ENCODE measurements around the gene NIN.
"Not testable (repeated sequence)": the region's sequence is repeated elsewhere in the genome, so short reads cannot be mapped to it uniquely, and the experiment has no call there.

Gene NIN

DNA sequence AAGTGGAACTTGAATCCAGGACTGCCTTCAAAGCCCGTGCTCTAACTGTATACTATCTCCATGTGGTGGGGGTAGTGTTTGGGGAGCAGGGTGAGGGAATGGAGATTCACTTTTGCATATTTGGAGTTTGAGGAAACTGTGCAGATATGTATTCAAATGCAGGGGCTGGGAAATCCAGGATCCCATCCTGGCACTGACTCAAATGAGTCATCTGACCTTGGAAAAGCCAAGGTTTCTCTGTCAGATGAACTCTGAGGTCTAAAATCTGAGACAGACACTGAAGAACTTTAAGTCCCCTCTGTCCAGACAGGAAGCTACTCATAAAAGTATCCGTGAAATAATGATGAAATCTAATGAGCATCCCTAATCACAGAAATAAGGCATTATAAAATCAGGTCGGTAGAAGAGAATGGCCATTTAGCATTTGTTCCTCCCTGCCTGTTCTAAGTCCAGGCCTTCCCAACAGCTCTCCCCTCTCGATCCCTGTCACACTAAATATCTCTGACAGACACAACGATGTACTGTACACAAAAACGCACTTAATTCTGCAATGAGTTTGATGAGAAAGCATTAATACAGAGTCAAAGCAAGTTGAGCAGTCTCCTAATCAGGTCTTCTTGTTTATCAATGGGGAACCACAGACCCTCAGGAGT, 14.4 kb downstream of the NIN start:
- TF ChIP-seq SNAI2 (CRISPR knock-in tag; IDR thresholded peaks at IDR 0.05) (no peak), ESRRG (CRISPR knock-in tag; IDR thresholded peaks at IDR 0.05) (no peak), PPARA (CRISPR knock-in tag; IDR thresholded peaks at IDR 0.05; ENCODE audit: borderline replicate concordance) (no peak), ISL1 (CRISPR knock-in tag; IDR thresholded peaks at IDR 0.05) (no peak), BACH2 (CRISPR knock-in tag; IDR thresholded peaks at IDR 0.05; ENCODE audit: borderline replicate concordance) (no peak), OSR1 (CRISPR knock-in tag; IDR thresholded peaks at IDR 0.05) (no peak), ZNF8 (CRISPR knock-in tag; IDR thresholded peaks at IDR 0.05) (no peak), ZFP30 (CRISPR knock-in tag; IDR thresholded peaks at IDR 0.05) (no peak), TCF4 (CRISPR knock-in tag; IDR thresholded peaks at IDR 0.05; ENCODE audit: borderline replicate concordance) (no peak), RARB (CRISPR knock-in tag; IDR thresholded peaks at IDR 0.05) (no peak), ZFP3 (CRISPR knock-in tag; IDR thresholded peaks at IDR 0.05) (no peak), ARNTL (CRISPR knock-in tag; IDR thresholded peaks at IDR 0.05; ENCODE audit: borderline replicate concordance, low read depth) (no peak)
- TF ChIP-seq, protein P1, sequence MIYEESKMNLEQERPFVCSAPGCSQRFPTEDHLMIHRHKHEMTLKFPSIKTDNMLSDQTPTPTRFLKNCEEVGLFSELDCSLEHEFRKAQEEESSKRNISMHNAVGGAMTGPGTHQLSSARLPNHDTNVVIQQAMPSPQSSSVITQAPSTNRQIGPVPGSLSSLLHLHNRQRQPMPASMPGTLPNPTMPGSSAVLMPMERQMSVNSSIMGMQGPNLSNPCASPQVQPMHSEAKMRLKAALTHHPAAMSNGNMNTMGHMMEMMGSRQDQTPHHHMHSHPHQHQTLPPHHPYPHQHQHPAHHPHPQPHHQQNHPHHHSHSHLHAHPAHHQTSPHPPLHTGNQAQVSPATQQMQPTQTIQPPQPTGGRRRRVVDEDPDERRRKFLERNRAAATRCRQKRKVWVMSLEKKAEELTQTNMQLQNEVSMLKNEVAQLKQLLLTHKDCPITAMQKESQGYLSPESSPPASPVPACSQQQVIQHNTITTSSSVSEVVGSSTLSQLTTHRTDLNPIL (CRISPR knock-in tag; IDR thresholded peaks at IDR 0.05; ENCODE audit: low read depth), result no peak
- ATAC-seq, result peak; percentile 85

DNA sequence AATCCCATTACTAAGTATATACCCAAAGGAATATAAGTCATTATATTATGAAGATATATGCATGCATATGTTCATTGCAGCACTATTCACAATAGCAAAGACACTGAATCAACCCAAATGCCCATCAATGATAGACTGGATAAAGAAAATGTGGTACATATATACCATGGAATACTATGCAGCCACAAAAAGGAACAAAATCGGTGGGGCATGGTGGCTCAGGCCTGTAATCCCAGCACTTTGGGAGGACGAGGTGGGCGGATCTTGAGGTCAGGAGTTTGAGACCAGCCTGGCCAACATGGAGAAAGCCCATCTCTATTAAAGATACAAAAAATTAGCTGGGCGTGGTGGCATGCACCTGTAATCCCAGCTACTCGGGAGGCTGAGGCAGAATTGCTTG, 15.4 kb downstream of the NIN start:
- TF ChIP-seq ZNF8 (CRISPR knock-in tag; IDR thresholded peaks at IDR 0.05), result peak; percentile 73; the same call in 1 of the 2 replicates
- not testable (repeated sequence) for ATAC-seq

DNA sequence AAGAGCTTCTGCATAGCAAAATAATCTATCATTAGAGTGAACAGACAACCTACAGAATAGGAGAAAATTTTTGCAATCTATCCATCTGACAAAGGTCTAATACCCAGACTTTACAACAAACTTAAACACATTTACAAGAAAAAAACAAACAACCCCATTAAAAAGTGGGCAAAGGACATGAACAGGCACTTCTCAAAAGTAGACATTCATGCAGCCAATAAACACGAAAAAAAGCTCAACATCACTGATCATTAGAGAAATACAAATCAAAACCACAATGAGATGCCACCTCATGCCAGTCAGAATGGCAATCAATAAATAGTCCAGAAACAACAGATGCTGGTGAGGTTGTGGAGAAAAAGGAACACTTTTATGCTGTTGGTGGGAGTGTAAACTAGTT, 15.9 kb downstream of the NIN start:
- ATAC-seq, result not testable (repeated sequence)

DNA sequence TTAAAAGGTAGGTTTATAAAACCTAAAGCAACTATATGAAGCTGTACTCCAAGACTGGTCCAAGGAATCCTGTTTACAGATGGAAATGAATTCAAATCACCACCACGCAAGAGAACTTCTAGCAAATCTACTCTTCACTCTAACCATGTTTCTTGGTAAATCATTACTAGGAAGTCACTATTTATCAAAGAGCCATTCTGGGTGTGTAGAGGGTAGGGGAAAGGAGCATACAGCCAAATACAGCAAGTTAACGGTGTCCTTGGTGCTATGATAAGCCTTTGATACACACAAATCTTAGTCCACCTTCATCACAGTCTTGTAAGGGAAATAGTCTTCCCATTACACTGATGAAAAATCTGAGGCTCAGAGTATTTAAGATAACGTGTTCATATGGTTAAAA, 16.8 kb downstream of the NIN start:
- no peak for ATAC-seq
- no peak for TF ChIP-seq ZFP3 (CRISPR knock-in tag; IDR thresholded peaks at IDR 0.05)
- TF ChIP-seq, protein P2, sequence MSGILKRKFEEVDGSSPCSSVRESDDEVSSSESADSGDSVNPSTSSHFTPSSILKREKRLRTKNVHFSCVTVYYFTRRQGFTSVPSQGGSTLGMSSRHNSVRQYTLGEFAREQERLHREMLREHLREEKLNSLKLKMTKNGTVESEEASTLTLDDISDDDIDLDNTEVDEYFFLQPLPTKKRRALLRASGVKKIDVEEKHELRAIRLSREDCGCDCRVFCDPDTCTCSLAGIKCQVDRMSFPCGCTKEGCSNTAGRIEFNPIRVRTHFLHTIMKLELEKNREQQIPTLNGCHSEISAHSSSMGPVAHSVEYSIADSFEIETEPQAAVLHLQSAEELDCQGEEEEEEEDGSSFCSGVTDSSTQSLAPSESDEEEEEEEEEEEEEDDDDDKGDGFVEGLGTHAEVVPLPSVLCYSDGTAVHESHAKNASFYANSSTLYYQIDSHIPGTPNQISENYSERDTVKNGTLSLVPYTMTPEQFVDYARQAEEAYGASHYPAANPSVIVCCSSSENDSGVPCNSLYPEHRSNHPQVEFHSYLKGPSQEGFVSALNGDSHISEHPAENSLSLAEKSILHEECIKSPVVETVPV (CRISPR knock-in tag; IDR thresholded peaks at IDR 0.05), result no peak
- no peak for TF ChIP-seq ZNF8 (CRISPR knock-in tag; IDR thresholded peaks at IDR 0.05)
- TF ChIP-seq, protein P1 (CRISPR knock-in tag; IDR thresholded peaks at IDR 0.05; ENCODE audit: low read depth), result no peak
- TF ChIP-seq, protein P3, sequence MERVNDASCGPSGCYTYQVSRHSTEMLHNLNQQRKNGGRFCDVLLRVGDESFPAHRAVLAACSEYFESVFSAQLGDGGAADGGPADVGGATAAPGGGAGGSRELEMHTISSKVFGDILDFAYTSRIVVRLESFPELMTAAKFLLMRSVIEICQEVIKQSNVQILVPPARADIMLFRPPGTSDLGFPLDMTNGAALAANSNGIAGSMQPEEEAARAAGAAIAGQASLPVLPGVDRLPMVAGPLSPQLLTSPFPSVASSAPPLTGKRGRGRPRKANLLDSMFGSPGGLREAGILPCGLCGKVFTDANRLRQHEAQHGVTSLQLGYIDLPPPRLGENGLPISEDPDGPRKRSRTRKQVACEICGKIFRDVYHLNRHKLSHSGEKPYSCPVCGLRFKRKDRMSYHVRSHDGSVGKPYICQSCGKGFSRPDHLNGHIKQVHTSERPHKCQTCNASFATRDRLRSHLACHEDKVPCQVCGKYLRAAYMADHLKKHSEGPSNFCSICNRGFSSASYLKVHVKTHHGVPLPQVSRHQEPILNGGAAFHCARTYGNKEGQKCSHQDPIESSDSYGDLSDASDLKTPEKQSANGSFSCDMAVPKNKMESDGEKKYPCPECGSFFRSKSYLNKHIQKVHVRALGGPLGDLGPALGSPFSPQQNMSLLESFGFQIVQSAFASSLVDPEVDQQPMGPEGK (CRISPR knock-in tag; IDR thresholded peaks at IDR 0.05; ENCODE audit: borderline replicate concordance), result no peak
- TF ChIP-seq ARNTL (CRISPR knock-in tag; IDR thresholded peaks at IDR 0.05; ENCODE audit: borderline replicate concordance, low read depth), result no peak
- no peak for TF ChIP-seq RARB (CRISPR knock-in tag; IDR thresholded peaks at IDR 0.05)
- no peak for TF ChIP-seq SNAI2 (CRISPR knock-in tag; IDR thresholded peaks at IDR 0.05)
- no peak for TF ChIP-seq ZNF70 (CRISPR knock-in tag; IDR thresholded peaks at IDR 0.05)
- no peak for TF ChIP-seq ISL1 (CRISPR knock-in tag; IDR thresholded peaks at IDR 0.05)
- TF ChIP-seq ESRRG (CRISPR knock-in tag; IDR thresholded peaks at IDR 0.05), result no peak
- no peak for TF ChIP-seq ZNF565 (CRISPR knock-in tag; conservative IDR thresholded peaks at IDR 0.05; ENCODE audit: low read depth)
- TF ChIP-seq, protein P4, sequence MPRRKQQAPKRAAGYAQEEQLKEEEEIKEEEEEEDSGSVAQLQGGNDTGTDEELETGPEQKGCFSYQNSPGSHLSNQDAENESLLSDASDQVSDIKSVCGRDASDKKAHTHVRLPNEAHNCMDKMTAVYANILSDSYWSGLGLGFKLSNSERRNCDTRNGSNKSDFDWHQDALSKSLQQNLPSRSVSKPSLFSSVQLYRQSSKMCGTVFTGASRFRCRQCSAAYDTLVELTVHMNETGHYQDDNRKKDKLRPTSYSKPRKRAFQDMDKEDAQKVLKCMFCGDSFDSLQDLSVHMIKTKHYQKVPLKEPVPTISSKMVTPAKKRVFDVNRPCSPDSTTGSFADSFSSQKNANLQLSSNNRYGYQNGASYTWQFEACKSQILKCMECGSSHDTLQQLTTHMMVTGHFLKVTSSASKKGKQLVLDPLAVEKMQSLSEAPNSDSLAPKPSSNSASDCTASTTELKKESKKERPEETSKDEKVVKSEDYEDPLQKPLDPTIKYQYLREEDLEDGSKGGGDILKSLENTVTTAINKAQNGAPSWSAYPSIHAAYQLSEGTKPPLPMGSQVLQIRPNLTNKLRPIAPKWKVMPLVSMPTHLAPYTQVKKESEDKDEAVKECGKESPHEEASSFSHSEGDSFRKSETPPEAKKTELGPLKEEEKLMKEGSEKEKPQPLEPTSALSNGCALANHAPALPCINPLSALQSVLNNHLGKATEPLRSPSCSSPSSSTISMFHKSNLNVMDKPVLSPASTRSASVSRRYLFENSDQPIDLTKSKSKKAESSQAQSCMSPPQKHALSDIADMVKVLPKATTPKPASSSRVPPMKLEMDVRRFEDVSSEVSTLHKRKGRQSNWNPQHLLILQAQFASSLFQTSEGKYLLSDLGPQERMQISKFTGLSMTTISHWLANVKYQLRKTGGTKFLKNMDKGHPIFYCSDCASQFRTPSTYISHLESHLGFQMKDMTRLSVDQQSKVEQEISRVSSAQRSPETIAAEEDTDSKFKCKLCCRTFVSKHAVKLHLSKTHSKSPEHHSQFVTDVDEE (CRISPR knock-in tag; IDR thresholded peaks at IDR 0.05), result no peak
- TF ChIP-seq TOX (CRISPR knock-in tag; IDR thresholded peaks at IDR 0.05; ENCODE audit: borderline replicate concordance), result no peak
- TF ChIP-seq ZC3H10 (CRISPR knock-in tag; IDR thresholded peaks at IDR 0.05), result no peak

Data from SK-N-SH treated with all-trans-retinoic acid at 6 μM for 48 hours (cell line).